NCI-H1436 treated with DMSO at 0.1 percent for 48 hours (cell line): ENCODE data around the gene GORASP2.

Experiments used
- DNase-seq: peaks from one replicate; lab custom pipeline; 2025; lab: John Stamatoyannopoulos, UW

The GORASP2 gene

DNA sequence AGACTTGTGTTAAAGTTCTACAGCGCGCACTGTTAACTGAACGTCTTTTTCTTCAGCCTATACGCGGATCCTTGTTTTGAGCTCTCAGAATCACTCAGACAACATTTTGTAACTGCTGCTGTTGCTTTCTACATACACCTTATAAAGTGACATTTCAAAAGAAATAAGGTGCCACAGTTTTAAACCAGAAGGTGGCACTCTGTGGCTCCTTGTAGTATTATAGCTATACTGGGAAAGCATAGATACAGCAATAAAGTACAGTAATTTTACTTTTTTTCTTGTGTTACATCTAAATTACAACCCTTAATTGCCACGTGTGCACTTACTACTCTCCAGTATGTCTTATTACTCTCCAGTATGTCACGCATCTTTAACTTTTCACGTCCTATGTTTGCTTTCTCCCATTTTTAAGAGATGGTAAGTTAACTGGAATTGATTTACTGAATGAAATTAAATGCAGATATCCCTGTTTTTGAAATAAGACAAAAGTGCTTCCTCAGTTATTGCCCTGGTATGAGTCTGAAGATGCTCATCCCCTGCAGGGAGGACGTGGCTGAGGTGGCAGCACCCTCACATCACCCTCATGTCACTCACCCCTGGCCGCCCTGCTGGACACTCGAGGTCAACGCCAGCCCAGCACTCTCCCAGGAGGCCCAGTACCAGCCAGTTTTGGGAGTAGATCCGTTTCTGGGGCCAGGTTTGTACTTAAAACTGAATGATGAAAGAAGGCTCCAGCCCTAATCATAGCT, 37.8 kb downstream of the GORASP2 start:
- DNase-seq, result no peak

DNA sequence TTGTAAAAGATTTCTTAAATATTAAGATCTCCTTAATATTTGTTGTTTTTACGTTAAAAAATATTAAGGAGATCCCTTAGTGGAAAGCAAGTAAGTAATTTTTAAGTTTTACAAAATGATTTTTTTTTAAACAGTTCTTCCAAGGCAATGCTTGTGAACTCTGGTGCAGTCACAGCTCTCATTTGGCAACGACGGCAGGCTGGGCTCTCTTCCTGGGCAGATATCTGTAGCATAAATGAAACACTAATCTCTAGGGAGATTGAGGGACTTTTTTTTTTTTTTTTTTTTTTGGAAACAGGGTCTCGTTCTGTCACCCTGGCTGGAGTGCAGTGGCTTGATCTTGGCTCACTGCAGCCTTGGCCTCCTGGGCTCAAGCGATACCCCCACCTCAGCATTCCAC, 38.5 kb downstream of the GORASP2 start:
- DNase-seq, result no peak

DNA sequence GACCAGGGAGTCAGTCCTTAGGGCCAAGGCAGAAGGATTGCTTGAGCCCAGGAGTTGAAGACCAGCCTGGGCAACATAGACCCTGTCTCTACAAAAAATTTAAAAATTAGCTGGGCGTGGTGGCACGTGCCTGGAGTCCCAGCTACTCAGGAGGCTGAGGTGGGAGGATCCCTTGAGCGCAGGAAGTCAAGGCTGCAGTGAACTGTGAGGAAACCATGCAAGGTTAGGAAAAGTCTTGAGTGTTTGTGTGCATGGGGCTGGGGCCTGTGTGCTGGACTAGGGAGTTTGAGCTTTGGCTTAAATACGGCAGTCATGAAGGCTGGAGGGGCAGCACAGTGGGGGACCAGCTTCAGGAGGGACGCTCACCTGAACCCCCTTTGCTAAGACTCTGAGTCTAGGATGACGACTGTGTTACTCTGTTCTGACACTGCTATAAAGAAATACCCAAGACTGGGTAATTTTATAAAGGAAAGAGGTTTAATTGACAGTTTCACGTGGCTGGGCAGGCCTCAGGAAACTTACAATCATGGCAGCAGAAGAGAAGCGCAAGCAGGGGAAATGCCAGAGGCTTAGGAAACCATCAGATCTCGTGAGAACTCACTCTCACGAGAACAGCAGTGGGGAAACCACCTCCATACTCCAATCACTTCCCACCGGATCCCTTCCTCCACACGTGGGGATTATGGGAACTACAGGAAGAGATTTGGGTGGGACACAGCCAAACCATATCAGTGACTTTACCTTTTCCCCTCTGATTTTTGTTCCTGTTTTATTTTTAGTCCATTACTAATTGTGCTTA, 39.4 kb downstream of the GORASP2 start:
- DNase-seq, result no peak

DNA sequence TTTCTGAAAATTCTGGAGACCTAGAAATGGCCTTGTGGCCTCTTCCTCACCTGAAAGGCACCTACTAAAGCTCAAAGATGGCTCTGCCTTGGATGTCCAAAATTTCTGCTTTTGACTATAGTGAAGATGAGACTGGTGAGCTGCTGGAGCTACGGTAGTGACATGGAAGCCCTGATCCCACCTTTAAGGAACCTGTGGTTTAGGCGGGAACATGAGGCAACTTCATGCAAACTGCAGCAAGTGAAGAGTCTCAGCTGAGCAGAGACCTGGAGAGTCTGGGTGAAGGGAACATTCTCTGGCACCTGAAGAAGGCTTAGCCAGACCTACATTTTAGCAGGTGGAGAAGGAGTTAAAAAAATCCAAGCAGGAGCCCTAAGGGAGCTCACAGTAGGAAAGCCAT, 40.0 kb downstream of the GORASP2 start:
- no peak for DNase-seq

DNA sequence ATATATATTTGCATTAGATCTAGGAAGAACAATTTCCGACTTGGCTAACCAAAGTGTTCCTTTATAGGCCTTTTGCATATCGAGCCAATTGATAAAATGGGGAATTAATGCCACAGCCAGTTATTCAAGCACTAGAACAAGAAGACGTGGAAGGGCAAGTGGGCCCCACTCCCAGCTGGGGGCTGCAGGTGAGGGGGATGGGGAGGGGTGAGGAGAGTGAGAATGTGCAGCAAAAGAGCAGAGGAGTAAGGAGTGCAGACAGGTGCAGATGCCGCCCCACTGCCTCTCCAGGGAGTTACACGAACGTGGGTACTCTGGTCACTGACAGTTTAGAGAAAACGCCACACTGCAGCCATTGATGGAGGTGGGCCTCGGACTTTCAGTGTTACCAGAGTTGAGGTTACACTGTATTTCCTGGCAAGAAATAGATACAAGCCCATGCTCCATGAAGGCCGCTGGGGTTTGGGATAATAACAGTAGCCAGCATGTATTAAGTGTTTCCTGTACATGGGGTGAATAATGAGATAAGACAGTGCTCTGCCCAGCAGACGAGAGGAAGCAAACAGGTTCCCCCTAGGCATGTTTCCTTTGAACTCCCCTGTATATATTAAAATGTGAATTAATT, 40.9 kb downstream of the GORASP2 start:
- no peak for DNase-seq

DNA sequence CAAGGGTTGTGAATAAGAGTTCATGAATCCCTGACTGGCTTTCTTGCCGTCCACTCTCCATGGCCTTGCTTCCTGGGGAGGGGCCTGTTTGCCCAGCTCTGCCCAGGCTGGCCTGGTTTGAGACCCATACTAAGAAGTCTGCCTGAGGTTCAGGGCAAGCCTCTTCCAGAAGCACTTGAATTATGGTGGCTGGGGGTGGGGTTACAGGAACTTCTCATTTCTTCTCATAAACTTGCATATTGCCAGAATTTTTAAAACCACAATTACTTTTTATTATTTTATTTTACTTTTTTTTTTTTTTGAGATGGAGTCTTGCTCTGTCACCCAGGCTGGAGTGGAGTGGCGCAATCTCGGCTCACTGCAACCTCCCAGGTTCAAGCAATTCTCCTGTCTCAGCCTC, 42.0 kb downstream of the GORASP2 start:
- DNase-seq, result no peak

DNA sequence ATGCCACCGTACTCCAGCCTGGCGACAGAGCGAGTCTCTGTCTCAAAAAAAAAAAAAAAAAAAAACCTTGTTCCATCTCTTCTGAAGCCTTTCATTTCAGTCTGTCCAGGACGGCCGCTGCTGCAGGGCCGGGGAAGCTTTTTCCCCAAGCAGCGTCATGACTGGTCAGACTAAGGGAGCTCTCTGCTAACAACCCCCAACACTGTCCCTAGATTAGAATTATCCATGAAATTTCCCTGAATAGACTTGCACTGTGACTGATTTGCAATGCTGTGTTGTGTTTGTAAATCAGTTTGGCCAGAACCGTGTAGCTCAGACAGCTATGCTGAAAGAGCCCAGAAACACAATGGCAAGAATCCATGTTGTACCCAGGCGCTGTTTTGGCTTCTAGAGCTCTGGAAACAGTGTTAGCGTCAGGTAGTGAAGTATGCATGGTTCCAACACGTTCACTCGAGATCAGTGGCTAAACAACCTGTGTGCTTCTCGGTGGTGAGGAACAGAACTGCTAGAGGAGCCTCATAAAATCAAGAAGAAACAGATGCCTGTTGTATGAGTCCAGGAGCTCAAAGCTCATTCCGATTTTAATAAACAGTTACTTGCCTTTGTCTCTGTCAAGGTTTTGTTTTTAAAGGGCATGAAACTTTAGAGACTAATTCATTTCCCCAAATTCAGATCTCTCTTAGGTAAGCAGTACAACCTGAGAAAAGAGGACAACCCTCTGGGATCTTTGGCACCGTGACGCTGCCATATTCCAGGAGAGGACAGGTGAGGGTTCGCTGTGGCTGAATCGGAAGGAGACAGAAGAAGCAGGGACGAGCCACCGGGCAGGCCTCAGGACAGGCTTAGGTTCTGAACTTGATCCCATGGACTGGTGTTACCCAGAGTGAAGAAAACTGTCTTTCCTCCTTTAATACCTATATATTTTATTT, 43.5 kb downstream of the GORASP2 start:
- DNase-seq, result no peak

DNA sequence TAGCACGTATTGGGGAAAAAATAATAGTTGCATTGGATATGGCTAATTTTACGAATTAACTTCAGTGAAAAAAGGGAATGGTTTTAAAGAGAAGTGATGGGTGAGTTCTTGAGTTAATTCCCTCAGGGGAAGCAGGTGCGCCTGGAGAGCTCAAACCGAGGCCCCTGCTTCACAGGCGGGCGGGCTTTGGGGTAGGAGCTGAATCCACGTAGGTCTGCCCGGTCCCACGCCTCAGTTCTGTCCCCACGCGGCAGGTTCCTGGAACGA, 44.1 kb downstream of the GORASP2 start:
- peak; percentile 44 for DNase-seq

DNA sequence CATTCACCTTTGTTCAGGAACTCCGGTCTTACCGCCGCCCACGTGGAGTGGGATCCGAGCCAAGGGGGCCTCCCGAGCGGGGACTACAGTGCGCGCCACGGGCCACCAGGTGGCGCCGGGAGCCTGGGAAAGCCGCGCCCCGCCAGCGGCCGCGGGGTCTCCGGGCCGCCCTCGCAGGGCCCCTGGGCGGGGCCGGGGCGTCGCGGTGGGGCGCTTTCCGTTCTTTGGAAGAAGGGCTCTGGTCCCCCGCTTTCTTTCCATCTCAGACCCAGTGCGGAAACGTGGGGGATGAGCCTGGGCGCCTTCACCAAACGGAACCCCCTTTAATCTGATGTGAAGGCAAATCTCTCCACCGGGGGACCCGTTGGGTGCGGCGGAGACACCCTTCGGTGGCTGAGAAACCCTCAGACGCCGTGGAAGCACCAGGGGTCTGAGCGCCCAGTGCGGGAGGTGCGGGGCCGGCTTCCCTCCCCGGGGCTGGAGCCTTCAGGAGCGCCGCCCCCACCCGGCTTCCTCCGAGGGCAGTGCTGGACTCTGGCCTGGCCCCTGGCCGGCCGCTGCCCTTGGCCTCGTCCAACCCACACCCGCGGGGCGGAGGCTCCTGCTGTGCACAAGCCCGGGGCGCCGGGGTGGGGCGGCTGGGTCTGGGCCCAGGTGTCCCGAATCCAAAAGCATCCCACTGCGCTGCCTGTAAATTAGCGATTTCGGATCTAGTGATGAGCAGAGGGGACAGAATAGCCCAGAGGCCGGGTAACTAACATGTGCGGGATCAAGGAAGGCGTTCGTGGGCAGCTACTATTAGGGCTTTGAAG, 44.6 kb downstream of the GORASP2 start:
- no peak for DNase-seq

DNA sequence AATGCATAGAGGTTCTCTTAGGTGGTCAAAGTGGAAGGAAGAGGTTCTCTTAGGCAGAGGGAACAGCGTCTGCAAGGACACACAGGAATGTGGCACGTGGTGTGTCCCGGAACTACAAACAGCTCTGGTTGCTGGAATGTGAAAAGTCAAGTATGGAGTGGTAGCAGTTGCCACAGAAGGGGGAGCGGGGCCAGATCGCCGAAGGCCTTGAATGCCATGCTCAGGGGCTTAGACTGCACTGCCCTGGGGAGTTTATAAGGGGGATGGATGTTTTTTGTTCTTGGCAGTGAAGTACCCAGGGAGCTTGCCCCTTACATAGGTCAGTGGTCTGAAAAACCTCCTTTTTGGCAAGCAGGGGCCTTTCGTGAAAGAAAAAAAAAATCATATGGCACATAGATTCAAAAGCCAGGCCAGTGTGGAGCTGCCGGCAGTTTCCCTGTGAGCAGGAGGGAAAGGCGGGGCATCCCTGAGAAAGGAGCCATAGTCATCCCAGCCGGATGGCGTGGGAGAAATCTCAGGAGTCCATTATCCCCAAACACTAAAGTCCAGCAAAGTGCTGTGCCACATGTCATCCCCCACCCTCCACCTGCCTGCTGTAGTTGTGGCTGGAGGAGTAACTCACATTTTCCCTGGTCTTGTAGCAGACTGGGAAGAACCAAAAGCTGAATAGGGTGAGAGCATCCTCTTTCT, 45.4 kb downstream of the GORASP2 start:
- DNase-seq, result no peak

DNA sequence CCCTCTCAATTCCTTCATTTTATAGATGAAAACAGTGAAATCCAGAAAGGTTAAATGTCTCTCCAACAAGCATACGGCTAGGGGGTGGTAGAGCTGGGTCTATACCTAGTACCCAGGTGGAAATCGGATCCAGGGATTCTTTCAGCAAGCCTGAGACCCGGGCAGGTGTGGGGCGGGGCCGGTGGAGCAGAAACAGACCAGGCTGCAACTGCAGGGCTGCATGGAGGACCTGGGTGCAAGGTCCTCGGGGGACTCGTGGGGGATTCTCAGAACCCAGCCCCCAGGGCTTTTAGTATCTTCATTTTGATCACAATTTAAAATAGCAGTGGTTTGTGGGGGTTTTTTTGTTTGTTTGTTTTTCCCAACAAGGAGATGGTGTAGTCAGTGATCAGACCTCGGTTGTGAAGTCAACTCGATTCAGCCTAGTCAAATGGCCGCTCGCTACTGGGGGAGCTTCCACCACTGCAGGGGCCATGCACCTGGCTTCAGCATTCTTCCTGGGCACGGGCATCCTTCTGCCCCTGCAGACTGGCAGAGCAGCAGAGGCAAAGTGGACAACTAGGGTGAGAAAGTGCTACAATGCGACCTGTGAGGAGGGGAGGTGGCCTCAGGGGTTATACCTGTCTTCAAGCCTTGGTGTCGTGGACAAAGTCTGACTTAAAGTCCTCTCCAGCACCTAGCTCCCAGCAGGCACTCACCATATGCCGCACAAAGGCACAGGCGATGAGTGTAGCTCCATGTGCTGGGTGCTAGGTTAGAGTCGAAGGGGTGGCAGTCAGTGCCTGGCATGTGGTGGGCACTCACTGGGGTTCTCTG, 46.3 kb downstream of the GORASP2 start:
- DNase-seq, result no peak

DNA sequence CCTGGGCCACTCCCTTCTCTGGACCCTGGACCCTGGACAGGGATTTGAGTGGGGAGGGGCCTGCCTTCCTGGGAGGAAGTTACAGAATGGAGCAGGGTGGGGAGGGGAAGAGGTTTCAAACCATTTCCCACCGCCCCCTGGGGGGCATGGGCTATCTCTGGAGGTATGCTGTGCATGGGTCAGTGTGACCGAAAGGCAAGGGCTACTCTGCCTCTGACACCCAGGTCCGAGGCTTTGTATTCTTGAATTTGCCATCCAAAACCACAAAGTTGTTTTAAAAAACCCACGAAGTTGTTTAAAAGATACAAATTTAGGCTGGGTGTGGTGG, 46.9 kb downstream of the GORASP2 start:
- no peak for DNase-seq

DNA sequence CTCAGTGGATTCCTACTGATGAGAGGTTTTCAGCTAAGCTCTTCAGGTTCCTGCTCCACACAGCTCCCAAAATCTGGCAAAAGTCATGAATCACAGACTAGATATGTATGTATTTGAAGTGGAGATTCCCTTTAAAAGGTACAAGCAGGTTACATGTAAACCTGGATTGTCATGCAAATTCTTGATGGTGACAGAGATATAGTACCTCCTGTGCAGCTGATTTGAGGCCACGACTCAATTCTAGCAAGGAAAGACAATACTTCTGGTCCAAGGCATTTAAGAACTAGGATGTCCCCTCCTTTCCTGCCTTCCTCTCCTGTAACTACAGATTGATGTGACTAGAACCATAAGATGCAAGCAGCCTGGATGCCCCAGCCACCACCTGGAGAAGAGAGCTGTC, 55.0 kb downstream of the GORASP2 start:
- DNase-seq, result no peak

DNA sequence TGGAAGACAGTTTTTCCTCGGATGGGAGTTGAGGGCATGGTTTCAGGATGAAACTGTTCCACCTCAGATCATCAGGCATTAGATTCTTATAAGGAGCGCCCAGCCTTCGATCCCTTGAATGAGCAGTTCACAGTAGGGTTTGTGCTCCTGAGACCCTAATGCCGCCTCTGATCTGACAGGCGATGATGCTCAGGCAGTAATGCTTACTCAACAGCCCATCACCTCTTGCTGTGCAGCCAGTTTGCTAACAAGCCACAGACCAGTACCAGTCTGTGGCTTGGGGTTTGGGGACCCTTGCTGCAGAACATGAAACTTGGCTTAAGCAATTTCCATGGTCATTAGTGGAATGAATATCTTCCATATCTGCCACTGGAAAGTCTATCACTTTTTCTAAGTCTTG, 56.4 kb downstream of the GORASP2 start:
- DNase-seq, result no peak

DNA sequence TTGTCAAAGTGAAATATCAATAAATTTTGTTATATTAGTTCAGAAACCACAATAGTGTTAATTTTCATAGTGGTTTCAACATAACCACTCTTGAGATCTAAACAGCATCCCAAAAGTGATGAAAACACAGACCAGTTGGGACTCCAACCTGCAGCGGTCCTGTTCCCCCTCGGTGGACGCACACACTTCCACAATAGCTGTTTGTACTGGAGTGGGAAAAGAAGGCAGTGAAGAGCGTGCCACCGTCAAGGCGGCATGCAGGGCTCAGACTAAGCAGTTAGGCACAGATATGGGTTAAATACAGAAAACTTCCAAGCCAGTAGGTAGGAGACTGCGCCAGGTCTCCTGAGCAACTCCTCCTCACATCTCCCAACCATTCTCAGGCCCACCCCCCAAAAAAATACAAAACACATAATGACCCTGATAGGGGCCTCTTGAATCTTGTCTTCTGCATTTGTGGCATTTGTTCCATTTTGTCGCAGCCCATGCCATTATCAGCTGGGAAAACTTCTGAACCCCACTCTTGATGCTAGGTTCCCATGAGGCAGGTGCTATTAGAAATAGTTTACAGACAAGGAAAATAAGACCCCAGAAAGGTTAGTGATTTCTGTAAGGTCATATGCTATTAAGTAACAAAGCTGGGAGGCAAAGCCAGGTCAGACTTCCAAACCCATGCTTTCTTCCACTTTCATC, 57.7 kb downstream of the GORASP2 start:
- no peak for DNase-seq

DNA sequence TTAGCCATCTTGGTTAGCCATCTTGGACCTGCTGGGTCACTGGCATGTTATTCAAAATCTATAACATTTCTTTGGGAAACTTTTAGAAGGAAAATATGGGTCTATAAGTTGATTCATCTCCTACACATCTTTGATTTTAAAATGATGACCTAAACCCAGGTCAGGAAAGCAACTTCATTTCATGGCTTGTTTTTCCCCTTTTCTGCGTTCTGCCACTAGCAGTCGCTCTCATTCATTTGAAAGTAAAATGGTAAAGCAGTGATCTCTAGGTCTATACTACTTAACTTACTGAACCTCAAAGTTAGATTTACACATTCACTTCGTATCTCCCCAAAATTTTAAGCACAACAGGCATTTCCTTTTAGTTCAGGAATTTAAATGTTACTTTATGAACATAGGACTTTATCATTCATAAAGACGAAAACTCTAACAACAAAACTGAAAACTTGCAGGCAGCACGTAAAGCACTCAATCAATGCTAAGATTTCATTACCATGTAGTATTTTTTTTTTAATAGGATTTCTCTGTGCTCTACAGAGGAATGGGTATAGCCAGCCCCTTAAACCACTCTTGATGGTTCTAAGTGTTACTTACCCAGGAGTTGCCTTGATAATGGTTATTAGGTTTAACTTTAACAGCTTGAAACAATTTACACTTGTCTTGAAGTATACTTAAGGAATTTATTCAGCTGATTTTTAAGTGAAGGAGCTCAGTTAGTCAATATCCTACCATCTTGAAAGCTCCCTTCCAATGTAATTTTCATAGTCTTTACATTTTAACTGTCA, 62.5 kb downstream of the GORASP2 start:
- DNase-seq, result no peak

DNA sequence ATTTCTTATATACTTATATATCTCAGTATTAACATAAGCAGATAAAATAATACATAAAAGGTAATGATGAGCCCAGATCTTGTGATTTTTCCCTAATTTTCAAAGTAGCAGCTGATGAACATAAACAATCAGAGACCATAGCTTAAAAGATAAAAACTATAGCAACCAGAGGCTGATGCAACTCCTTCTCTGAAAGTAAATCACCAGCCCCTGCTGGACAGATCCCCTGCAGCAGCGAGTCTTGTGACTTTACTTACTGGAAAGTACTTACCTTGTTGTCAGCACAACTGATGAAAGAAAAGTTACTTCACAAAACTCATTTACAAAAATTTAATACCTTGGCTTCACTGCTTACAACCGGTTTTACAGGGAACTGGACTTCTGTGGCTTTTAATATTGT, 67.3 kb downstream of the GORASP2 start:
- no peak for DNase-seq

DNA sequence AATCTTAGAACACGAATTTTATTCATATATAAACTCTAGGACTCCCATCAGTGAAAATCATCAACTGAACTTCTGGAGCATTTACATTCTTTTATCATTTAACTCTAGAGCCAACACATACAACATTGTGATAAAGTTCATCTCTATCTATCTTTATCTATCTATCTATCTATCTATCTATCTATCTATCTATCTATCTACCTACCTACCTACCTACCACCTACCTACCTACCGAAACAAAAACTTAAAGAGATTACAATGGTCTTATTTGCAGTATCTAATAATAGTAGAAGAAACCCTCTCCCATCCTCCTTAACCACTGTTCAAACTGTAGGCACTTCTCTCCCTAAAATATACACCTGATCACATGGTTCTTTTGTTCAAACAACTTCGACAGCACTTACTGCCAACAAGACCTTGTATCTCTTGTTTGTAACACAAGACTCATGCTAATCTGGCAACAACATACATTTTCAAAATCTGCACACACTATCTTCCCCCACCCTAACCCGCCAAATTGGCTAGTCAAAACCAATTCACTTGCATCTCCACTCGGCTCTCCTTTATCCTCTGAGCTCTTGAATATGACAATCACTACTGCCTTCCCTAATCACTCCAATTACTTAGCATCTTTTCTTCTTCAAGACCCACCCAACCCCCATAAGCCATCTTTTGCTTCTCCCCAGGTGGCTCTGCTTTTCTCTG, 69.0 kb downstream of the GORASP2 start:
- DNase-seq, result no peak
